K562 (cell line): ENCODE results near the gene PHF14. TPM values are rescaled to one million over a fixed set of nuclear protein-coding genes. Genes with fewer than 3 reads are reported as not detected.
A peak's percentile ranks its signal among the peaks of the same experiment; 100 is the strongest.

Source experiments
- ATAC-seq: fragments of 200-7000 bp; cut with Tn5 transposase; 3 replicates; pipeline ENCODE4 v1.9.1; 2020; ENCODE audit warnings: moderate library complexity
- BruUV-seq: library from RNA; stranded (reverse); fragments of 400-500 nt; replicated peaks from 2 replicates; lab custom pipeline; 2021; lab: Mats Ljungman, UMichigan
- CTCF ChIA-PET: fragments of 300-600 bp; formaldehyde crosslinking; extraction: SDS; loops from one replicate; lab custom pipeline; 2021; ENCODE audit warnings: low intra/inter-chr PET ratio; lab: Yijun Ruan, JAX
- POLR2A ChIA-PET: fragments of 300-600, 350-650 bp; sonication (Branson Sonifier 250); formaldehyde crosslinking; extraction: SDS; loops from one replicate; lab custom pipeline; 2021; ENCODE audit warnings: antibody characterized with exemption, inconsistent platforms; lab: Yijun Ruan, JAX
- DNase-seq, 4 experiments: peaks; one replicate each; pipeline versions ENCODE4 v3.0.0 to v3.0.0-alpha.2; 2011 to 2018; ENCODE audit warnings: low spot score in 3 of 4, mixed read lengths in 3 of 4; ENCODE audit errors: extremely low read depth in 1 of 4
- FAIRE-seq: peaks from 2 replicates; lab custom pipeline; 2011; peaks lifted over from hg19 to GRCh38; lab: Jason Lieb, UNC
- H2AFZ ChIP-seq: 2 replicates; pipeline ENCODE4 v1.6.0; 2011; ENCODE audit warnings: low read depth, low read length, control low read depth, inconsistent platforms
- H3K27ac ChIP-seq: fragments of 200-600 bp; 3 replicates; pipeline ENCODE4 v1.8.0; 2011; ENCODE audit warnings: low read depth, mild to moderate bottlenecking, control low read depth, inconsistent platforms, low read length, moderate library complexity, mixed read lengths; ENCODE audit errors: extremely low read depth
- H3K27me3 ChIP-seq, 2 experiments: fragments of 300-600 bp in 1 of 2; 2 replicates in 1 of 2; 3 replicates in 1 of 2; pipeline versions ENCODE4 v1.6.0 to v1.8.0; 2011; ENCODE audit warnings: inconsistent platforms in 2 of 2, low read length in 2 of 2, mild to moderate bottlenecking in 1 of 2, mixed read lengths in 1 of 2, moderate library complexity in 1 of 2; ENCODE audit not compliant: control insufficient read depth in 2 of 2, insufficient read depth in 2 of 2
- H3K36me3 ChIP-seq: fragments of 300-600 bp; 3 replicates; pipeline ENCODE4 v1.8.0; 2011; ENCODE audit warnings: mild to moderate bottlenecking, low read length, inconsistent platforms; ENCODE audit not compliant: control insufficient read depth, insufficient read depth
- H3K4me1 ChIP-seq, 2 experiments: fragments of 200-600 bp in 1 of 2; replicated peaks in 1 of 2; 2 replicates in 1 of 2; 3 replicates in 1 of 2; pipeline versions ENCODE4 v1.5.1 to v1.8.0; 2011; ENCODE audit warnings: inconsistent platforms in 2 of 2, low read length in 2 of 2, mild to moderate bottlenecking in 1 of 2, mixed read lengths in 1 of 2, moderate library complexity in 1 of 2; ENCODE audit not compliant: control insufficient read depth in 2 of 2, insufficient read depth in 2 of 2
- H3K4me2 ChIP-seq: 2 replicates; pipeline ENCODE4 v1.6.1; 2011; ENCODE audit warnings: low read length, control low read depth, inconsistent platforms, mixed read lengths; ENCODE audit not compliant: insufficient read depth
- H3K4me3 ChIP-seq: fragments of 200-600 bp; sonication (generic), shearing (Covaris generic); 2 replicates; pipeline ENCODE4 v1.5.1; 2016; ENCODE audit warnings: control low read depth, inconsistent platforms
- H3K79me2 ChIP-seq: fragments of 200-600 bp; 3 replicates; pipeline ENCODE4 v1.8.0; 2011; ENCODE audit warnings: low read length, inconsistent platforms; ENCODE audit not compliant: control insufficient read depth, insufficient read depth
- H3K9ac ChIP-seq, 2 experiments: 2 replicates each; pipeline versions ENCODE4 v1.6.0 to v1.6.1; 2011; ENCODE audit warnings: low read depth in 2 of 2, low read length in 2 of 2, control low read depth in 1 of 2, inconsistent platforms in 1 of 2, mild to moderate bottlenecking in 1 of 2, mixed read lengths in 1 of 2; ENCODE audit not compliant: insufficient read depth in 1 of 2
- H3K9me1 ChIP-seq: one replicate; pipeline ENCODE4 v1.6.0; 2011; ENCODE audit warnings: inconsistent platforms, mild to moderate bottlenecking, low read length, moderate library complexity; ENCODE audit not compliant: control insufficient read depth, insufficient read depth
- H3K9me3 ChIP-seq: replicated peaks from 2 replicates; pipeline ENCODE4 v1.5.1; 2011; ENCODE audit warnings: low read depth, low read length, inconsistent platforms; ENCODE audit not compliant: control insufficient read depth, insufficient read depth
- H4K20me1 ChIP-seq: replicated peaks from 2 replicates; pipeline ENCODE4 v1.6.1; 2011; ENCODE audit warnings: low read length, inconsistent platforms, mixed read lengths; ENCODE audit not compliant: control insufficient read depth, insufficient read depth
- CBFA2T2 ChIP-seq: fragments of 450-650 bp; conservative IDR thresholded peaks from 2 replicates; pipeline ENCODE4 v1.6.1; 2017; ENCODE audit warnings: mild to moderate bottlenecking
- CBFB ChIP-seq: sonication (generic); formaldehyde crosslinking; IDR thresholded peaks from 2 replicates; pipeline ENCODE4 v1.4.0; 2020; ENCODE audit warnings: mild to moderate bottlenecking, missing genetic modification reagents
- CBX3 ChIP-seq, 2 experiments: IDR thresholded peaks; 1 replicate in 1 of 2; 2 replicates in 1 of 2; pipeline ENCODE4 v1.6.1; 2012; ENCODE audit warnings: inconsistent platforms in 2 of 2, low read length in 2 of 2, borderline replicate concordance in 1 of 2, control low read depth in 1 of 2
- CBX8 ChIP-seq: fragments of 200-600 bp; sonication (generic); IDR thresholded peaks from 2 replicates; pipeline ENCODE4 v1.6.1; 2012; ENCODE audit warnings: borderline replicate concordance, mixed run types, low read depth, mild to moderate bottlenecking, moderate library complexity, mixed read lengths, low read length, control low read depth, inconsistent platforms; ENCODE audit not compliant: poor library complexity, severe bottlenecking; ENCODE audit errors: extremely low read depth
- CEBPG ChIP-seq, 3 experiments: fragments of 200-800 bp in 1 of 3; sonication (Bioruptor generic) in 1 of 3; sonication (generic) in 1 of 3; formaldehyde crosslinking in 1 of 3; IDR thresholded peaks in 2 of 3; conservative IDR thresholded peaks in 1 of 3; 2 replicates each; pipeline versions ENCODE4 v1.6.1 to v1.8.0; 2016 to 2022; ENCODE audit warnings: missing compliant biosample characterization in 2 of 3, missing genetic modification characterization in 2 of 3, mild to moderate bottlenecking in 1 of 3, missing genetic modification reagents in 1 of 3
- DPF2 ChIP-seq: fragments of 450-650 bp; IDR thresholded peaks from 2 replicates; pipeline ENCODE4 v1.6.1; 2016
- ERF ChIP-seq: fragments of 450-650 bp; formaldehyde crosslinking; IDR thresholded peaks from 2 replicates; pipeline ENCODE4 v1.4.0; 2020; ENCODE audit warnings: mild to moderate bottlenecking, mixed read lengths
- GTF2E2 ChIP-seq: fragments of 200-800 bp; sonication (Bioruptor generic); IDR thresholded peaks from 2 replicates; pipeline ENCODE4 v1.6.1; 2016; ENCODE audit warnings: missing genetic modification characterization, missing compliant biosample characterization
- KAT2B ChIP-seq: IDR thresholded peaks from one replicate; pipeline ENCODE4 v1.6.1; 2012; ENCODE audit warnings: low read depth, mild to moderate bottlenecking, control low read depth, inconsistent platforms, low read length, moderate library complexity
- KHSRP ChIP-seq: fragments of 450-650 bp; IDR thresholded peaks from 2 replicates; pipeline ENCODE4 v1.6.1; 2017
- KLF10 ChIP-seq: fragments of 250-450 bp; sonication (Bioruptor Pico); IDR thresholded peaks from 2 replicates; pipeline ENCODE4 v1.6.1; 2021; ENCODE audit warnings: matching md5 sums
- POLR2AphosphoS2 ChIP-seq: IDR thresholded peaks from 2 replicates; pipeline ENCODE4 v1.6.1; 2012; ENCODE audit warnings: low read length, improper control_type of control experiment
- POLR3A ChIP-seq: IDR thresholded peaks from 2 replicates; pipeline ENCODE4 v1.6.1; 2011; ENCODE audit warnings: borderline replicate concordance, mild to moderate bottlenecking, moderate library complexity; ENCODE audit not compliant: insufficient read length, insufficient read depth; ENCODE audit errors: extremely low read depth
- TAF9B ChIP-seq: fragments of 450-650 bp; IDR thresholded peaks from 2 replicates; pipeline ENCODE4 v1.6.1; 2018; ENCODE audit warnings: mild to moderate bottlenecking; ENCODE audit not compliant: partially characterized antibody
- ZNF134 ChIP-seq: fragments of 250-450 bp; sonication (Bioruptor Pico); conservative IDR thresholded peaks from 2 replicates; pipeline ENCODE4 v1.4.0; 2020
- WGBS: fragments of 100-300 bp; shearing (Covaris generic); methylation state at CpG from one replicate; pipeline ENCODE4 v1.1.6; 2016; ENCODE audit warnings: low coverage, mixed read lengths; ENCODE audit not compliant: insufficient coverage; ENCODE audit errors: missing lambda C conversion rate; 5-methylcytosine and 5-hydroxymethylcytosine counted together
- in situ Hi-C: fragments of 300-500 bp; cut with MboI; formaldehyde crosslinking; loops from 4 replicates; pipeline ENCODE4 v1.15.0; 2018; ENCODE audit warnings: inconsistent platforms, mixed read lengths
- intact Hi-C: fragments of 100-400 bp; cut with micrococcal nuclease; formaldehyde crosslinking; loops from 2 replicates; pipeline ENCODE4 v1.14.2; 2022
- polyA plus RNA-seq, 8 experiments: library from polyadenylated mRNA; depleted of rRNA in 4 of 8; stranded (reverse) in 5 of 8; unstranded in 3 of 8; fragments of >200 nt; fragmentation: Nextera tagmentation in 2 of 8; fragmentation: Illumina TruSeq in 1 of 8; extraction: Ambion mirVana in 2 of 8; extraction: Trizol in 1 of 8; gene quantifications; 2 replicates each; pipeline versions ENCODE4 v1.2.1 to v1.2.3, GENCODE V29; 2011 to 2014; ENCODE audit warnings: inconsistent platforms in 1 of 8, missing spikeins in 1 of 8
- total RNA-seq, 7 experiments: library from RNA; depleted of rRNA in 6 of 7; stranded (reverse); fragments of >200 nt in 6 of 7; fragmentation: Illumina TruSeq in 2 of 7; extraction: Trizol in 2 of 7; gene quantifications; 2 replicates each; pipeline versions ENCODE4 v1.2.1 to v1.2.3, GENCODE V29; 2011 to 2021; ENCODE audit warnings: low replicate concordance in 1 of 7
- TF ChIP-seq, protein P1 (sequence below): fragments of 450-650 bp; formaldehyde crosslinking; IDR thresholded peaks from 2 replicates; pipeline ENCODE4 v1.4.0; 2020; ENCODE audit warnings: mild to moderate bottlenecking, moderate library complexity

Gene PHF14
- total and polyA plus RNA-seq, 9 of the 15 experiments (the other 6 are each of a cell fraction or from before 2014, with no cell fraction given) = 27.5 to 67.6 (median 41.4) TPM

DNA sequence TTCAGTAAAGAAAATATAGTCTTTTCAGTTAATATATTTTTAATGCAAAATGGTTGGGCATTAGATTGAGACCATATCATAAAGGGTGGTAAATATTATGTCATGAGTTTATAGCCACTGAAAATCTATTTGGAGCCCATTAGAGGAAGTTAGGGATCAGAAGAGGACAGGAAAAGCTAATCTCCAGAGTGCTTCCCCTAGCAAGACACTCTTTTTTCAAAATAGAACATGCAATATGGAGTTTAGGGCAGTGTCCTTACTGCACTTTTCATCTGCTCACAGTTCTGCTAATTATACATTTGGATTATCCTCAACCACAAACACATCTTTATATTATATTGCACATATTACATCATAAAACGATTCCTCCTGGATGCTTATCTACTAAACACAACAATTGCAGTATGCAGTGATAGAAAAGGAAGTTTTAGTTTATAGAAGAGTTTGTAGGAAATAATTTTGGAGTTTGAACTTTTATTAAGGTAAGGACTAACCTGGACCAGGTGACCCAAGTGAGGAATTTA is 159.8 kb downstream of the PHF14 start:
- Histone ChIP-seq H3K4me2 (no peak overlapping the region), H3K9ac (no peak overlapping the region), H3K4me1 (no peaks in the 10 kb centered on the region), H3K9me1 (no peaks in the 10 kb centered on the region), H3K4me3 (no peak overlapping the region), H3K27me3 (no peaks in the 10 kb centered on the region), H3K36me3 (no peaks in the 10 kb centered on the region; the same call in 2 of the 3 replicates), H3K9me3 (no peaks in the 10 kb centered on the region), H4K20me1 (no peaks in the 10 kb centered on the region), H2AFZ (no peak overlapping the region), H3K27ac (no peak overlapping the region), H3K79me2 (no peaks in the 10 kb centered on the region)
- CTCF ChIA-PET = no interaction called here
- FAIRE-seq = no peak
- POLR2A ChIA-PET = no interaction called here
- no TSS peak for BruUV-seq
- TF ChIP-seq POLR3A (no peak), CEBPG (CRISPR knock-in tag; IDR thresholded peaks at IDR 0.05) (no peak), CEBPG (tag; conservative IDR thresholded peaks at IDR 0.05 in 1 of 2, IDR thresholded peaks at IDR 0.05 in 1 of 2) (0 out of 4 replicates have a peak, but pooled peaks of 1 of the 2 experiments have one; percentile 16), KHSRP (no peak)
- 28% methylated on average over 1 of the region's 1 CpG for WGBS
- DNase-seq = no peak
- intact Hi-C loops (no loop called here), in situ Hi-C loops (no loop called here)
- ATAC-seq = no peak

- no TSS peak for BruUV-seq
- POLR2A ChIA-PET = no interaction called here
- no peaks in the 10 kb centered on the region for H3K4me1 ChIP-seq
- TF ChIP-seq ZNF134 (CRISPR knock-in tag) = no peak
- no peak for TF ChIP-seq CBFB (CRISPR knock-in tag)
- TF ChIP-seq CBFA2T2 = no peak
- TF ChIP-seq KAT2B = no peak
- TF ChIP-seq GTF2E2 (tag) = no peak
- TF ChIP-seq KLF10 (CRISPR knock-in tag) = no peak
- no peak for TF ChIP-seq POLR2AphosphoS2
- TF ChIP-seq ERF (CRISPR knock-in tag) = no peak
- TF ChIP-seq DPF2 = no peak
- TF ChIP-seq CBX3 (IDR thresholded peaks at IDR 0.05; ENCODE audit: borderline replicate concordance in 1 of 2, low read length in 2 of 2) = no peak
- TF ChIP-seq TAF9B = no peak
- TF ChIP-seq CBX8 = no peak
- TF ChIP-seq, protein P1, sequence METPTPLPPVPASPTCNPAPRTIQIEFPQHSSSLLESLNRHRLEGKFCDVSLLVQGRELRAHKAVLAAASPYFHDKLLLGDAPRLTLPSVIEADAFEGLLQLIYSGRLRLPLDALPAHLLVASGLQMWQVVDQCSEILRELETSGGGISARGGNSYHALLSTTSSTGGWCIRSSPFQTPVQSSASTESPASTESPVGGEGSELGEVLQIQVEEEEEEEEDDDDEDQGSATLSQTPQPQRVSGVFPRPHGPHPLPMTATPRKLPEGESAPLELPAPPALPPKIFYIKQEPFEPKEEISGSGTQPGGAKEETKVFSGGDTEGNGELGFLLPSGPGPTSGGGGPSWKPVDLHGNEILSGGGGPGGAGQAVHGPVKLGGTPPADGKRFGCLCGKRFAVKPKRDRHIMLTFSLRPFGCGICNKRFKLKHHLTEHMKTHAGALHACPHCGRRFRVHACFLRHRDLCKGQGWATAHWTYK = no peak
Observed at GRCh38 chr7:11135573-11135972, 161.9 kb downstream of the PHF14 start.

More at GRCh38 chr7:11135573-11135972, 161.9 kb downstream of the PHF14 start:
- intact Hi-C loops (no loop called here), in situ Hi-C loops (no loop called here)
- Histone ChIP-seq H3K9me3 (no peaks in the 10 kb centered on the region), H2AFZ (no peak overlapping the region), H3K79me2 (no peaks in the 10 kb centered on the region), H4K20me1 (no peaks in the 10 kb centered on the region), H3K4me3 (no peak overlapping the region), H3K9ac (no peak overlapping the region), H3K9me1 (no peaks in the 10 kb centered on the region), H3K36me3 (peaks cover 2% of the 10 kb centered on the region; the same call in 1 of the 3 replicates), H3K27ac (no peak overlapping the region), H3K4me2 (no peak overlapping the region), H3K27me3 (no peaks in the 10 kb centered on the region)
- CTCF ChIA-PET = no interaction called here
- ATAC-seq = no peak
- FAIRE-seq = peak; percentile 65
- DNase-seq = no peak
- WGBS = 85% methylated on average over 3 of the region's 3 CpGs
